Measurements from ENCODE around the gene ATXN1.

ATXN1 gene

DNA sequence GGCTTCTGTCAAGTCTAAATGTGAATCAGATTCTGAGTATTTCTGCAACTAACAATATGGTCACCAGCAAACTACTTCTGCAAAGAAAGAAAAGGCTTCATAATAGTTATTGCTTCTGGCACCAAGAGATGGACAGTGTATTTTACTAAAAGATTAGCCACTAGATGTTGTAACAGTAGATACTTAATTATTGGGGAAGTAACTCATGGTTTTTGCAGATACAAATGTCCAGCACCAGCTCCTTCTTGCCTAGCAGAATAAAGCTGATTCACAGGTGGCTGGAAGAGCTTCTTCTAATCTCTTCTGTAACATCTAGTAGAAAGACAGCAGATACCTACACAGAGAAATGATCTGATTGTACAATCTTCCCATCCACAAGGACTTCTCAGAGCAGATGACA lies 21.2 kb downstream of the ATXN1 start:
- Histone ChIP-seq H3K79me2 (ENCODE audit: insufficient read depth, low read length) (peaks cover 67% of the 10 kb centered on the region), H3K9me2 (replicated peaks; ENCODE audit: low read depth, low read length) (no peaks in the 10 kb centered on the region), H3F3A (ENCODE audit: low read depth) (0 out of 2 replicates have a peak, but pooled peaks cover 6% of the 10 kb centered on the region), H3K9me3 (ENCODE audit: insufficient read depth, low read depth, low read length) (no peaks in the 10 kb centered on the region), H3K36me3 (ENCODE audit: insufficient read depth, low read length) (peaks cover 18% of the 10 kb centered on the region; the same call in 1 of the 2 replicates), H3K9ac (ENCODE audit: low read depth, low read length, poor library complexity, severe bottlenecking) (no peak overlapping the region), H4K20me1 (ENCODE audit: insufficient read depth, low read length, poor library complexity, severe bottlenecking) (peaks cover 23% of the 10 kb centered on the region), H3K4me2 (ENCODE audit: low read depth, low read length, poor library complexity, severe bottlenecking) (no peak overlapping the region), H3K4me1 (ENCODE audit: insufficient read depth, low read length, poor library complexity, severe bottlenecking) (peaks cover 41% of the 10 kb centered on the region), H2AFZ (ENCODE audit: low read length) (no peak overlapping the region), H3K27me3 (ENCODE audit: insufficient read depth, low read length, poor library complexity, severe bottlenecking) (no peaks in the 10 kb centered on the region), H3K4me3 (ENCODE audit: low read length, poor library complexity, severe bottlenecking) (no peak overlapping the region)
- TF ChIP-seq EZH2phosphoT487 (IDR thresholded peaks at IDR 0.05; ENCODE audit: borderline replicate concordance), result no peak
- TF ChIP-seq, protein P1, sequence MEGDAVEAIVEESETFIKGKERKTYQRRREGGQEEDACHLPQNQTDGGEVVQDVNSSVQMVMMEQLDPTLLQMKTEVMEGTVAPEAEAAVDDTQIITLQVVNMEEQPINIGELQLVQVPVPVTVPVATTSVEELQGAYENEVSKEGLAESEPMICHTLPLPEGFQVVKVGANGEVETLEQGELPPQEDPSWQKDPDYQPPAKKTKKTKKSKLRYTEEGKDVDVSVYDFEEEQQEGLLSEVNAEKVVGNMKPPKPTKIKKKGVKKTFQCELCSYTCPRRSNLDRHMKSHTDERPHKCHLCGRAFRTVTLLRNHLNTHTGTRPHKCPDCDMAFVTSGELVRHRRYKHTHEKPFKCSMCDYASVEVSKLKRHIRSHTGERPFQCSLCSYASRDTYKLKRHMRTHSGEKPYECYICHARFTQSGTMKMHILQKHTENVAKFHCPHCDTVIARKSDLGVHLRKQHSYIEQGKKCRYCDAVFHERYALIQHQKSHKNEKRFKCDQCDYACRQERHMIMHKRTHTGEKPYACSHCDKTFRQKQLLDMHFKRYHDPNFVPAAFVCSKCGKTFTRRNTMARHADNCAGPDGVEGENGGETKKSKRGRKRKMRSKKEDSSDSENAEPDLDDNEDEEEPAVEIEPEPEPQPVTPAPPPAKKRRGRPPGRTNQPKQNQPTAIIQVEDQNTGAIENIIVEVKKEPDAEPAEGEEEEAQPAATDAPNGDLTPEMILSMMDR (conservative IDR thresholded peaks at IDR 0.05; ENCODE audit: low read length), result no peak

DNA sequence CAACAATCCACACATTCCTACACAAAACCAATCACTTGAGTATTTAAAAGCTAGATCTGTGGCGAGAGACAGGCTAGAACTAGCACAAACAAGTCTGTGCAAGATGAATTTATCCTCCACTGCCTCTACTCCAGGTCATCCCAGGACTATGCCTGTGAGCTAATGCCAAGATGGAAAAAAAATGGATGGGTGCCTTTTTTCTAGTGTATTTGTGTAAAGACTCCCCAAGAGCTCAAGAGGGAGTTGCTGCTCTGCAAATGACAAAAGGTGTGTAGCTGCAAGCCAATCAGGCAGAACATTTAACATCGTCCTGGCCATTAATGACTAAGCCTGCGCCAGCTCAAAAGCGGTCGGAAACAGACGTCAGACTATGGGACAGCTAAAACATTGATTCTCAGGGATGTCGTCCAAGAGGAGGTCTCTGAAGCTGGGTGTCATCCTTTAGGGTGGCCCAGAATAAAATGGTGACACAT lies 21.9 kb downstream of the ATXN1 start:
- H3K79me2 ChIP-seq (ENCODE audit: insufficient read depth, low read length), result peaks cover 60% of the 10 kb centered on the region
- H3K4me1 ChIP-seq (ENCODE audit: insufficient read depth, low read length, poor library complexity, severe bottlenecking), result peaks cover 41% of the 10 kb centered on the region
- TF ChIP-seq EZH2phosphoT487 (IDR thresholded peaks at IDR 0.05; ENCODE audit: borderline replicate concordance), result no peak
- TF ChIP-seq, protein P1 (conservative IDR thresholded peaks at IDR 0.05; ENCODE audit: low read length), result 0 out of 2 replicates have a peak, but pooled peaks have one; percentile 14
- H3K4me3 ChIP-seq (ENCODE audit: low read length, poor library complexity, severe bottlenecking), result no peak overlapping the region
- peaks cover 23% of the 10 kb centered on the region for H4K20me1 ChIP-seq (ENCODE audit: insufficient read depth, low read length, poor library complexity, severe bottlenecking)
- peaks cover 18% of the 10 kb centered on the region; the same call in 1 of the 2 replicates for H3K36me3 ChIP-seq (ENCODE audit: insufficient read depth, low read length)
- H3F3A ChIP-seq (ENCODE audit: low read depth), result 0 out of 2 replicates have a peak, but pooled peaks cover 6% of the 10 kb centered on the region
- no peak overlapping the region for H2AFZ ChIP-seq (ENCODE audit: low read length)
- no peaks in the 10 kb centered on the region for H3K9me3 ChIP-seq (ENCODE audit: insufficient read depth, low read depth, low read length)
- H3K4me2 ChIP-seq (ENCODE audit: low read depth, low read length, poor library complexity, severe bottlenecking), result no peak overlapping the region
- H3K27me3 ChIP-seq (ENCODE audit: insufficient read depth, low read length, poor library complexity, severe bottlenecking), result no peaks in the 10 kb centered on the region
- H3K9ac ChIP-seq (ENCODE audit: low read depth, low read length, poor library complexity, severe bottlenecking), result no peak overlapping the region
- no peaks in the 10 kb centered on the region for H3K9me2 ChIP-seq (replicated peaks; ENCODE audit: low read depth, low read length)

DNA sequence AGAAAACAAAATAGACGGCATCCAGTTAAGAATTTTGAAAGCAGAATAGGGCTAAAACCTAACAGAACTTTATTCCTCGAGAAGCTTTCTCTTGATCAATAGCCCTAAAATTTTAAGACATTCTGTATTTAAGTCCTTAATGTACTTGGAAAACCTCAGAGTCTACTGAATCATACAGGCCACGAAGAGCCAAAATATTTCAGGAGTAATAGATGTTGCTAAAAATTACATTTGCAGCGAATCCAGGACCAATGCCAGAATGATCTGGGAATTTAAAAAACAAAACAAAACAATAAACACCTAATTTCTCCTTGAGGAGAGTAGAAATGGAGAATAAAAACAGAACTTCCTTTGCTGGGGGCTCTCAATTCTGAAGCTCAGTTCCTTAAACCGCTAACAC lies 23.3 kb downstream of the ATXN1 start:
- H3K9me2 ChIP-seq (replicated peaks; ENCODE audit: low read depth, low read length), result no peaks in the 10 kb centered on the region
- H4K20me1 ChIP-seq (ENCODE audit: insufficient read depth, low read length, poor library complexity, severe bottlenecking), result peaks cover 17% of the 10 kb centered on the region
- no peak overlapping the region for H2AFZ ChIP-seq (ENCODE audit: low read length)
- peaks cover 41% of the 10 kb centered on the region for H3K4me1 ChIP-seq (ENCODE audit: insufficient read depth, low read length, poor library complexity, severe bottlenecking)
- no peak overlapping the region for H3K9ac ChIP-seq (ENCODE audit: low read depth, low read length, poor library complexity, severe bottlenecking)
- H3K9me3 ChIP-seq (ENCODE audit: insufficient read depth, low read depth, low read length), result no peaks in the 10 kb centered on the region
- no peak overlapping the region for H3K4me3 ChIP-seq (ENCODE audit: low read length, poor library complexity, severe bottlenecking)
- no peaks in the 10 kb centered on the region for H3K27me3 ChIP-seq (ENCODE audit: insufficient read depth, low read length, poor library complexity, severe bottlenecking)
- no peak for TF ChIP-seq EZH2phosphoT487 (IDR thresholded peaks at IDR 0.05; ENCODE audit: borderline replicate concordance)
- TF ChIP-seq, protein P1 (conservative IDR thresholded peaks at IDR 0.05; ENCODE audit: low read length), result no peak
- peaks cover 18% of the 10 kb centered on the region; the same call in 1 of the 2 replicates for H3K36me3 ChIP-seq (ENCODE audit: insufficient read depth, low read length)
- H3K79me2 ChIP-seq (ENCODE audit: insufficient read depth, low read length), result peaks cover 46% of the 10 kb centered on the region
- 0 out of 2 replicates have a peak, but pooled peaks cover 6% of the 10 kb centered on the region for H3F3A ChIP-seq (ENCODE audit: low read depth)
- peak overlapping the region; percentile 39 for H3K4me2 ChIP-seq (ENCODE audit: low read depth, low read length, poor library complexity, severe bottlenecking)

All from Loucy (cell line).